Esophagus muscularis mucosa (tissue), 4 donors: ENCODE results near the gene RBM45.

Experiments used
- EP300 ChIP-seq: sonication (generic); formaldehyde crosslinking; IDR thresholded peaks from one replicate; pipeline ENCODE4 v1.6.1; 2017; ENCODE audit warnings: antibody characterized with exemption
- POLR2A ChIP-seq: fragments of 450-650 bp; IDR thresholded peaks from one replicate; pipeline ENCODE4 v1.6.1; 2017; ENCODE audit warnings: antibody characterized with exemption, moderate library complexity, mild to moderate bottlenecking, low read depth
- TF ChIP-seq, protein P1 (sequence below), 3 experiments: fragments of 200-600 bp in 2 of 3; fragments of 450-650 bp in 1 of 3; sonication (generic) in 2 of 3; IDR thresholded peaks; one replicate each; pipeline ENCODE4 v1.5.1; 2017 to 2019; ENCODE audit warnings: antibody characterized with exemption in 3 of 3, mild to moderate bottlenecking in 2 of 3, moderate library complexity in 1 of 3

- TF ChIP-seq POLR2A (no peak), EP300 (no peak)
- TF ChIP-seq, protein P1, sequence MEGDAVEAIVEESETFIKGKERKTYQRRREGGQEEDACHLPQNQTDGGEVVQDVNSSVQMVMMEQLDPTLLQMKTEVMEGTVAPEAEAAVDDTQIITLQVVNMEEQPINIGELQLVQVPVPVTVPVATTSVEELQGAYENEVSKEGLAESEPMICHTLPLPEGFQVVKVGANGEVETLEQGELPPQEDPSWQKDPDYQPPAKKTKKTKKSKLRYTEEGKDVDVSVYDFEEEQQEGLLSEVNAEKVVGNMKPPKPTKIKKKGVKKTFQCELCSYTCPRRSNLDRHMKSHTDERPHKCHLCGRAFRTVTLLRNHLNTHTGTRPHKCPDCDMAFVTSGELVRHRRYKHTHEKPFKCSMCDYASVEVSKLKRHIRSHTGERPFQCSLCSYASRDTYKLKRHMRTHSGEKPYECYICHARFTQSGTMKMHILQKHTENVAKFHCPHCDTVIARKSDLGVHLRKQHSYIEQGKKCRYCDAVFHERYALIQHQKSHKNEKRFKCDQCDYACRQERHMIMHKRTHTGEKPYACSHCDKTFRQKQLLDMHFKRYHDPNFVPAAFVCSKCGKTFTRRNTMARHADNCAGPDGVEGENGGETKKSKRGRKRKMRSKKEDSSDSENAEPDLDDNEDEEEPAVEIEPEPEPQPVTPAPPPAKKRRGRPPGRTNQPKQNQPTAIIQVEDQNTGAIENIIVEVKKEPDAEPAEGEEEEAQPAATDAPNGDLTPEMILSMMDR (IDR thresholded peaks at IDR 0.05): no peak
Measured at GRCh38 chr2:178076130-178076529, 36.1 kb upstream of the RBM45 start.
